ENCODE data around the gene PNMA6E.
A peak's percentile ranks its signal among the peaks of the same experiment; 100 is the strongest.

PNMA6E gene

DNA sequence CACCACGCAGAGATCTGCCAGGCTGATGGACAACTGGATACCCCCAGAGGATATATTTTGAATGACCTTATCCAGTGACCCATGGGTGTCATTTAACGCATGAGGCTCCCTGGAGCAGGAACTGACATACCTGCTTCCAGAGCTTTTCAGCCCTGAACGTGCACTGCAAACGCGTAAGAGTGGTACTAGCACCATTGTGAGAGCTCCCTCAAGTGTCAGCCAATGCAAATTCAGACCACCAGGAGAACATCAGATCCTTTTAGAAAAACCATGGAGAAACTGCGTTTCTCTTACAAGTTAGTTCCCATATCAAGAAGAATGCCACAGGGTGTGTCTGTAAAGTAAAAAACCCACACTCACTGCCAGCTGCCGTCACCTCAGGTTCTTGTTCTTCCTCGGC is 37.4 kb upstream of the PNMA6E start:
- FAIRE-seq (peak; percentile 64), DNase-seq (ENCODE audit: extremely low spot score, insufficient read length, low read depth) (no peak)

DNA sequence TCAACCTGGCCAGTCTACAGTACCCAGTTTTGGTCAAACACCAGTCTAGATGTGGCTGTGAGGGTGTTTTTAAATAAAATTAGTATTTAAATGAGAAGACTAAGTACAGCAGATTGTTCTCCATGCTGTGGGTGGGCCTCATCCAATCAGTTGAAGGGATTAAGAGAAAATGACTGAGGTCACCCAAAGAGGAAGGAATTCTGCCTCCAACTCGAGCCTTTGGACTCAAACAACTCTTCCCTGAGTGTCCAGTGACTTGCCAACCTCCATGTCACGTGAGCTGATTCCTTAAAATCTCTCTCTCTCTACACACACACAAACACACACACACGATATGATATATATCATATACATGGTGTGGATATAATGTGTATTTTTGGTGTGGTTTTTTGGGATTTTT is 34.7 kb upstream of the PNMA6E start:
- DNase-seq (ENCODE audit: extremely low spot score, insufficient read length, low read depth) (no peak), FAIRE-seq (no peak)

DNA sequence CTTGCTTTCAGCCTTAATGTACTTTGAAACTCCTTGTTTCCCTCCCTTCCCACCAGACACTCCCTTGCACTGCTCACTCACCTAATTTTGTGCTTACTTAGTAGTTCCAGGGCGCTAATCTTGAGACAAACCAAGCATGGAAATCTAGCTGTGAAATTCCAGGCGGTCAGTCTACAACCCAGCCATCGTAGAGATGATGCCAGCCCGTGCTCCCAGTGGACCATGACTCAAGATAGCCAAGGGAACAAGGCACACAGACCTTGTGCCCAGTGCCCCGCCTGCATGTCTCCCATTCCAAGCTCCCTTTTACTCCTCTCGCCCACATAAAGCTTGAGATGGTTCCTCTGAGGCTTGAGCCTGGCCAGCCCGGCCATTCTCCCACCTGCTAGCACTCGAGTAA is 33.7 kb upstream of the PNMA6E start:
- FAIRE-seq, result no peak

DNA sequence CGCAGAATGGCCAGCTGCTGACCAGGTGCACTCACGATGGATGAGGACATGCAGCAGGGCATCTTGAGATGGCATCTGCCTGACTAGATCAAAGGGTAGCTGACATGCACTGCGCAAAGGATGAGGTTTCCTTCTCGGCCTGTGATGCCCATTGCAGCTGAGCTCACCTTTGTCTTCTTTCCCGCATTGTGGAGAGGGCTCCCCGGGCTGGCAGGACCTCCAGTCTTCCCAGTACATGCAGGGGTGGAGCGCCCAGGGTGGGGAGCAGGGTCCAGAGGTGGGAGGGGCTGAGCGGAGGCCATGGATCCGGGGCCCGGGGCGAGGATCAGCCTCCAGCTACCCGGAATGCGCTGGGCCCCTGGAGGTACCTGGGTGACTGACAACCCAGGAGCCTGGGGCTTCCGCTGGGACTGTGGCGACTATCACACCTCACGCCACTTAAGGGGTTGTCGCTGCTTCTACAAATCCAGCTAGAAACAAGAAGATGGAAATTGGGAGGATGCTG is 32.7 kb upstream of the PNMA6E start:
- no peak for DNase-seq (ENCODE audit: extremely low spot score, insufficient read length, low read depth)

More for the DNA sequence above, 33.7 kb upstream of the PNMA6E start:
- DNase-seq (ENCODE audit: extremely low spot score, insufficient read length, low read depth), result no peak

DNA sequence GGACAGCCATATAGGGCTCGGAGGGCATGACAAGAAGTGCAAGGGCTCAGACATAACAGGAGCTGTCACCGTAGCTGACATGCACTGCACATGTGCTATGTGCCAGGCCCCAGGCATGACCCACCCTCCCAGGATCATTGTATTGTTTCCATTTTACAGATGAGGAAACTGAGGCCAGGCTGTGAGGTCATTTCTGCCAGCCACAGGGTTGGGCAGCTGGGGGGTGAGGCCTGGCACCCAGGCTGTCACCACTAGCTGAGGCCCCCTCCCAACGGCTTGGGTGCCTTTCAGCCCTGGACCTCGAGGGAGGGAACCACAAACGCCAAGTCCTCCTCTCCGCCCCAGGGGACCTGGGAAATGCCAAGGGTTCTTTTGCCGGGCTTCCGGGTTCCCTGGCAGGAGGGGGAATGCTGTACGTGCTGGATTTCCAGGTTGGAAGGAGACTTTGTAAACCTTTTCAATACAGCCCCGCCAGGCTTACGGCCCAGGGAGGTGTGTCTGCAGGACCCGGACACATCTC is 32.1 kb upstream of the PNMA6E start:
- DNase-seq (ENCODE audit: extremely low spot score, insufficient read length, low read depth) (no peak), FAIRE-seq (no peak)

More for the DNA sequence above, 32.7 kb upstream of the PNMA6E start:
- FAIRE-seq, result no peak

DNA sequence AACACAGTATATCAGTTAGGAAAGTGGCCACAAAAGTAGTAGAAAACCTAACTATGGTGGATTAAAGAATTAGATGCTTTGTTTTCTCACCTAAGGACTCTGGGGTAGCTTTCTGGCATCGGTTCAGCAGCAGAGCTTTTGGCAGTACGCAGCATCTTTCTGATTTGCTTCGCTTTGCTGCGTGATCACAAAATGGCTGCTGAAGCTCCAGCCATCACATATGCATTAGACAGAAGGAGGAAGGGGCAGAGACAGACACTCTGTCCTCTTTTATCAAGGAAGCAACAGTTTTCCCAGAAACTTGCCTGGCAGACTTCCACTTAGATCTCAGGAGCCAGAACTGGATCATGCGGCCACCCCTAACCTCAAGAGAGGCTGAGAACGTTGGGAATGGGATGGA is 29.6 kb upstream of the PNMA6E start:
- DNase-seq (ENCODE audit: extremely low spot score, insufficient read length, low read depth), result no peak
- FAIRE-seq, result no peak

DNA sequence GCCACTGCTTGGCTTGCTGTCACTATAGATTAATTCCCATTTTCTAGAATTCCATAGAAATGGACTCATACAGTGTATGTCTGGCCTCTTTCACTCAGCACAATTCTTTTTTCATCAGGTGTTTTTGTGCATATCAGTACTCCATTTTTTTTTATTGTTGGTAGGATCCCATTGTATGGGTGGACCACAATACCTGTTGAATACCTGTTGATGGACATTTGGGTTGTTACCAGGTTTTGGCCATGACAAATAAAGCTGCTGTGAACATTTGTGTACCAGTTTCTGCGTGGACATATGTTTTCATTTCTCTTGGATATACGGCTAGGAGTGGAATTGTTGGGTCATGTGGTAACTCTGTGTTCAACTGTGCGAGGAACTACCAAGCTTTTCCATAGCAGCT is 25.1 kb upstream of the PNMA6E start:
- peak; percentile 47 for FAIRE-seq
- no peak for DNase-seq (ENCODE audit: extremely low spot score, insufficient read length, low read depth)

DNA sequence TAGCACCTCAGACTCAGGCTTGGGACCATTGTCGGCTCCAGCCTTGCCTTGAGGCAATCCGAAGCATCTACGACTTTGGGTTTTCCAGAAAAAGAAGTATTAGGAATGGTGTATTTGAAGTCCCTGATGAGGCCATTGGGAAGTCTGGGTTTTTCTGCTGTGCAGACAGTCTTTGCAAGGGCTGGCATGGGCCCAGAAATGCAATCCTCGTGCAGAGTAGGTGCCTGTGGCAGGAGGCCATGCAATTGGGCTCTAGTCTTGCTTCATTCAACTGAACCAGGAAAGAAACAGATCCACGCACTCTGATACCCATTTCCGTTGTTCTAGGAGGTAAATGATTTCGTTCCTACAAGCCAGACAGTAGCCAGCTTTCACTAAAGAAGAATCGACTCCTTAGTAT is 22.5 kb upstream of the PNMA6E start:
- no peak for DNase-seq (ENCODE audit: extremely low spot score, insufficient read length, low read depth)
- no peak for FAIRE-seq

DNA sequence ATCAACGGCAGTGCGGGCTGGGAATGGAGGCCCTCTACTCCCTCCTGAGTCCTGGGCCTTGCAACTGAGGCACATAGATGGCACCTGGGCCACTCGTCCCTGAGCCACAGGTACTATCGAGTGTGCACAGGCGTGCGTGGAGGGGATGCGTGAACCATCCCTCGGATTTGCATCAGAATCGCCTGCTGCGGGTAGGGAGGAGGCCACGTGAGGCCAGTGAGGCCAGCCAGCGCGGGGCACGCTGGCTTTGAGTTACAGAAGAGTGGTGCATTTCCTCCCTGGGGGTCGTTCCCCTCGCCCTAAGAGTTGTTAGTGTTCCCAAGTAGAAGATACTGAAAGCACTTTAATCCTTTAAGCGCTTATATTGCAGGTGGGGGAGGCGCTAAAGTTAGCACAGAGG is 20.7 kb upstream of the PNMA6E start:
- no peak for FAIRE-seq

DNA sequence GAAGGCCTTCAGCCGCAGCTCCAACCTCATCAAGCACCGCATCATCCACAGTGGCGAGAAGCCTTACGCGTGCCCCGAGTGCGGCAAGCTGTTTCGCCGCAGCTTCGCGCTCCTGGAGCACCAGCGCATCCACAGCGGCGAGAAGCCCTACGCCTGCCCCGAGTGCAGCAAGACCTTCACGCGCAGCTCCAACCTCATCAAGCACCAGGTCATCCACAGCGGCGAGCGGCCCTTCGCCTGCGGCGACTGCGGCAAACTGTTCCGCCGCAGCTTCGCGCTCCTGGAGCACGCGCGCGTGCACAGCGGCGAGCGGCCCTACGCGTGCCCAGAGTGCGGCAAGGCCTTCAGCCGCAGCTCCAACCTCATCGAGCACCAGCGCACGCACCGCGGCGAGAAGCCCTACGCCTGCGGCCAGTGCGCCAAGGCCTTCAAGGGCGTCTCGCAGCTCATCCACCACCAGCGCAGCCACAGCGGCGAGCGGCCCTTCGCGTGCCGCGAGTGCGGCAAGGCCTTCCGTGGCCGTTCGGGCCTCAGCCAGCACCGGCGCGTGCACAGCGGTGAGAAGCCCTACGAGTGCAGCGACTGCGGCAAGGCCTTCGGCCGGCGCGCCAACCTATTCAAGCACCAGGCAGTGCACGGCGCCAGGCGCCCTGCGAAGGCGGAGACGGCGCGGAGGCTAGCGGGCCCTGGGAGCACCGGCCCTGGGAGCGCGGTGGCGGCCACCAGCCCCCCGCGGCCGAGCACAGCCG is 19.9 kb upstream of the PNMA6E start:
- FAIRE-seq (no peak), DNase-seq (ENCODE audit: extremely low spot score, insufficient read length, low read depth) (no peak)

More for the DNA sequence above, 20.7 kb upstream of the PNMA6E start:
- no peak for DNase-seq (ENCODE audit: extremely low spot score, insufficient read length, low read depth)

DNA sequence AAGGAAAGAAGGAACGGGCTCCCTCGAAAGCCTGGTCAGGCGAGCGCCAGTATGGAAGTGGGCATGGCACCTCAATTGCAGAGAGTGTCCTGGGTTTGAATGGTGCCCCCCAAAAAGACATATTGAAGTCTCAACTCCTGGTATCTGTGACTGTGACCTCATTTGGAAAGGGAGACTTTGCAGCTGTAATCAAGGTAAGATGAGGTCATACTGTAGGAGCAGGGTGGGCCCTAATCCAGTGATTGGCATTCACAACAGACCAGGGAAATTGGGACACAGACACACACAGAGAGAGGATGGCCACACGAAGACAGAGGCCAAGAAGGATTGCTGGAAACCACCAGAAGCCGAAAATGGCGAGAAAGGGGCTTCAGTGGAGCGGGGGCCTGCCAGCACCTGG is 16.5 kb upstream of the PNMA6E start:
- no peak for DNase-seq (ENCODE audit: extremely low spot score, insufficient read length, low read depth)
- FAIRE-seq, result no peak

DNA sequence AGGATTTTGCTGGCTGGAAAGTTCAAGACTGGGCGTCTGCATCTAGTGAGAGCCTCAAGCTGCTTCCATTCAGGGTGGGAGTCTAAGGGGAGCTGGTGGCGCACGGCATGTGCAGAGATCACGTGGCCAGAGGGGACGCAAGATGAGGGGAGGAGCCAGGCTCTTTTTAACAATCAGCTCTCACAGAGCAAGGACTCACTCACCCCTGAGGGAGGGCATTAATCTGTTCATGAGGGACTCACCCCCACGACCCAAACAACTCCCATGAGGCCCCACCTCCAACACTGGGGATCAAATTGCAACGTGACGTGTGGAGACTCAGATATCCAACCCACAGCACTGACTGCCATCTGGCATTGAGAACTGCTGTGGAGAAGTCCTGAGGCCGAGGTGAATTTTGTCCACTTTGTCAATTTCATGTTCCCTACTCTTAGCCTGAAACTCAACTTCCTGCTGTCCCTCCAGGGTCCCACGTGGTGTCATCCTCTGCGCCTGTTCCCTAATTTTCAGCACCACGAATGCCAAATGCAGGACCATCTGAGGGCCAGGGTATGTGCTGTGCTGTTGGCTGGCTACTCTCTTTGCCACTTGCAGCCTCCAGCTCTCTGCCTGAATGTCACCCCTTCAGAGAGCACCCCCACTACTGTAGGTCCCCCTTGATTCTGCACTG is 15.8 kb upstream of the PNMA6E start:
- DNase-seq (ENCODE audit: extremely low spot score, insufficient read length, low read depth) (no peak), FAIRE-seq (no peak)

DNA sequence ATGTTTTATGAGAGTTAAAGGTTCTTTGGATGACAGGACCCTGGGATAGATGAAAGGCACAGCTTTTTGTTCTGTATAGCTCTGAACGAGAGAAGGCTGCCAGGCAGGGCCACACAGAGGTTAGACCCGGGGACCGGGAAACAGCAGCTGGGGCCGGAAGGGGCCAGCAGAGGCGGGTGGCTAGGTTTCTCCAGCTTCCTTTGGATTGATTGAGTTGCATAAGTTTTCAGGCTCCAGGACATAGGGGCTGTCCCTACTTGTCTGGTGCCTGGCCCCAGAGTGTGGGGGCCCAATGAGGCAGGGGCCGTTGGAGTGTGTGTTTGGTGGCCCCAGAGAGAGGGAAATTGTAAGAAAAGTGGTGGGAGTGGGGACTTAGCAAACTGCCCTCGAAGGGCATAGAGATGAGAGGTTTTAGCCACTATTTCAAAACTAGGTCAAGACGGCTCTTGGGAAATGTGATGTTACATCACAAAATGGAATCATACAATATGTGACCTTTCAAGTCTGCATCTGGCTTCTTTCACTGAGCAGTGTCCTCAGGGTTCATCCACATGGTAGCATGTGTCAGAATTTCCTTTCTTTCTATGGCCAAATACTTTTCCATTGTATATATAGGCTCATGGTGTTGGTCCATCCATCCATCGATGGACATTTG is 13.8 kb upstream of the PNMA6E start:
- DNase-seq (ENCODE audit: extremely low spot score, insufficient read length, low read depth) (no peak), FAIRE-seq (no peak)

DNA sequence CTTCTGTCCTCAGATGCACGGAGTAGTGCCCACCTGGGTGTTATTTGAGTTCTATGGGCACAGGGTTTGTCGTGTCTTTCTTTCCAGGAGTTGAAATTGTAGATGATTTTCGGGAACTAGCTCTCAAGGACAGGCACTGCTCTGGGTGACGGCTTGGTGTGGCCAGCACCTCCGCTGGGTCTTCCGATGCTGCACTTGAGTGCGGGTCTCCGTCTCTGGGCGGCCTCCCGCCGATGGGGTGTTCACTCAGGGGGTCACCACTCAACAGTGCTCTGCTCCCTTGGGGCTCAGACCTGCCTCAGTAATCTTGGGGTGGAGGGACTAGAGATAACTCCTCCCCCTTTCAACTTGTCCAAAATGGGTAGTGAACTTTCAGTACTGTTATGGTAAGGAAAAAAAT is 12.6 kb upstream of the PNMA6E start:
- DNase-seq (ENCODE audit: extremely low spot score, insufficient read length, low read depth), result no peak
- no peak for FAIRE-seq

DNA sequence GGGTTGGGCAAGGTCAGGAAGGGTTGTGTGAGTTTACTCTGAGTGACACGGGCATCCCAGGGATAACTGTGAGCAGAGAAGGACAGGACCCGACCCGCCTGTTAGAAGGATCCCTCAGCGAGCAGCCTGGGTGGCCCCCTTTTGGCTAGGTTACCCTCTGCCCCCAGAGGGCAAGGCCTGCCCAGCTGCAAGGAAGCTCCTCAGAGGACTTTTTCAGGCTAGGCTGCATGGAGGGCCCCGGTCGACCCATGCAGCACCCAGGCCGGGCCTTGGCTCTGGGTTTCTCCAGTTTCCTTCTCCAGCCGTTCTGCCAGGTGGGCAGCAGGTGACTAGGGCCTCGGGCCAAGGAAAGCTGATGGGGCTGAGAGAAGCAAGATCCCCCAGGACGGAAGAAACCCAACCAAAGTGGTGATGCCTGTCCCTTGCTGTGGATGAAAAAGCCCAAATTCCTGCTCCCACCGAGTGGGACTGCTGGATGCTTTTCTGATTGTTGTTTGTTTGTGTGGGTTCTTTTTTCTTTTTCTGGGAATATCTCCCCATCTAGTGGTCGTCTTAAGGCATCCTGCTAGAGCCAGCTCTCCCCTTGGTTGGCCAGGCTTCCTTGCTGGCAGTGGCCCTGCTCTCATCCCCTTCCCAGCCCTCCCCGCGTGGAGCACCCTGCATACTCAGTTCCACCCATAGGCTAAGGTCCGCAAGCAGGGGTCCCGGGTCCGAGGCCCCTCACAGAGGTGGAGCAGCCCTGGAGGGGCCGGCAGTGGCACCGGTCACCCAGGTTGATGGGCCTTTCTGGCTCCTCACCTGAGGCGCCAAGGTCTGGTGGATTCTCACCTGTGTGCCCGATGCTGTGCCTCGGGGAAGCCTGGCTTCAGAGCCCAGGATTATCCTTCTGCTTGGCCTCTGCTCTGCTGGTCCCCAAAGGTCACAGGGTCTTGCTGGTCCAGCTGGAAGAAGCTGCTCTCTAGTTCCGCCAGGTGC is 11.9 kb upstream of the PNMA6E start:
- no peak for DNase-seq (ENCODE audit: extremely low spot score, insufficient read length, low read depth)
- FAIRE-seq, result no peak

DNA sequence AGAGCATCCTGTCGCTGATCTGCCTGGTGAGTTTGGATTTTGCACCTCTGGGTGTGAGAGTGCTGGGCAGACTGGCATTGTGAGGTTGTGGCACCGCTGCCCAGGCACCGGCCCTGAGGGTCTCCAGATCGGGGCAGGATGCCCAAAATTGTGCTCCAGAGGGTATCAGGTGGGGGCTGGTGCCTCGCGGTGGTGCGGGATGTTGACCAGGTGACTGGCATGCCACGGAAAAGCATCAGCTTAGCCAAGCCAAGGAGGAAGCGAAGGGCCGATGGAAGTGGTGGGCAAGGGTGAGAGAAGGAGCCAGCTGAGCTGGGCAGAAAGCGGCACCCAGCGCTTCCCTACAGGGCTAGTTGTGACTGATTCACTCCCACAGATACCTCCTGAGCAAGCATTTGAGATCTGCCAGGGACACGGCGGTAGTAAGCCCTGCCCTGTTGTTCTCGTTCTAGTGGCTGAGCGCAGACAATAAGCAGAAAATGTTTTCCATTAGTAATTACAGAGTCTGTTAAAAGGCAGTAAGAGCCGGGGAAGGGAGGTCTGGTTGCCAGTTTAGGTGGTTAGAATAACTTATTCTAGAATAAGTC is 10.9 kb upstream of the PNMA6E start:
- no peak for DNase-seq (ENCODE audit: extremely low spot score, insufficient read length, low read depth)
- no peak for FAIRE-seq

DNA sequence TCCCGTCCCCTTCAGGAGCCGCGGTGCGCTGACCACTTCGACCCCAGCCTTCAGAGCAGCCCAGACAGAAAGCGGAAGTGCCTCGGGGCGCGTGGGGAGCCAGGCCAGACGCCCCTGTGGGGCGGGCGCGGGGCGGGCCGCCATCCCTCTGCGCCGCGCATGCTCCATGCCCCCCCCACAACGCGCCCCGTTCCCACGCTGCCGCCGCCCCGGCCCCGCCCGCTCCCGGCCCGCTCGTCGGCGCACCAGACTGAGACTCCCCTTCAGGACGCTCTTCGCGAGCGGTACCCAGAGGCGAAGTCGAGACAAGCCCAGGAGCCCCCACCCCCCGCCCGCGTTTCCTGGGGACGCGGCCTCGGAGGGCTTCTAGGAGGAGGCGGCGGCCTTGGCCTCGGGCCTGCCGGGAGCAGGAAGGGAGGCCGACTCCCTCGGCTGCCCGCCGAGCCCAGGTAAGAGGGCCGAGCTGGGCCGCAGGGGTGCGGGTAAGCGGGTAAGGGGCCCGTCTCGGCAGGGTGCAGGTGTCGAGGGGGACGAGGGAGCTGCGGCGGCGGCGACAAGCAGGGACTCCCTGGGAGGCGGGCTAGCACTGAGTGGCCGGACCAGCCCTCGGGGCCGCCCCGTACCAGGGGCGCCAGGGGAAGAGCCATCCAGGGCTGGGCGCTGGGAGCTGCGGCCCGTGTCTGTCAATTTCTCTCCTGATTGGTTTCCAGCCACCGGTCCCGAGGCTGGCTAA is 10.3 kb upstream of the PNMA6E start, which contains the start of gene ZFP92:
Gene ZFP92, plus strand, starts transcription at position 218 of the 733 bp plus-strand sequence. CDS start 6,851 bp downstream, outside the sequence.
- peak; percentile 43 for DNase-seq (ENCODE audit: extremely low spot score, insufficient read length, low read depth)

DNA sequence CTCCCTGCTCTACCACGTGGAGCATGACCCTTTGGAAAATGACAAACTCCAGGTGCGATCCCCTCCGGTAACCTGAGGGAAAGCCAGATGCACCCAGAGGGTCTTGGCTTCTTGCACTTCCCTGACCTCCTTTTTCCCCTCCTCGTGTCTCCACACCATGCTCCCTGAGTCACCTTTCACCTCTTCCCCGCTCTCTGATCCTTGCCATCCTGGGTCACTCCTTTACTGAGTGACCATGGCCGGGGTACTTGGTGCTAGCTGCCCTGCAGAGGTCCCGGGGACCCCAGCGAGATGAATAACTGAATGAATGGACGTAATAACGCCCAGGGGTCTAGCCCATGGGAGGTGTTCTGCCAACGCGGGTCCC is 9.7 kb upstream of the PNMA6E start:
- DNase-seq (ENCODE audit: extremely low spot score, insufficient read length, low read depth), result no peak
- no peak for FAIRE-seq

More for the DNA sequence above, 10.3 kb upstream of the PNMA6E start, which contains the start of gene ZFP92:
- FAIRE-seq, result peak; percentile 12

DNA sequence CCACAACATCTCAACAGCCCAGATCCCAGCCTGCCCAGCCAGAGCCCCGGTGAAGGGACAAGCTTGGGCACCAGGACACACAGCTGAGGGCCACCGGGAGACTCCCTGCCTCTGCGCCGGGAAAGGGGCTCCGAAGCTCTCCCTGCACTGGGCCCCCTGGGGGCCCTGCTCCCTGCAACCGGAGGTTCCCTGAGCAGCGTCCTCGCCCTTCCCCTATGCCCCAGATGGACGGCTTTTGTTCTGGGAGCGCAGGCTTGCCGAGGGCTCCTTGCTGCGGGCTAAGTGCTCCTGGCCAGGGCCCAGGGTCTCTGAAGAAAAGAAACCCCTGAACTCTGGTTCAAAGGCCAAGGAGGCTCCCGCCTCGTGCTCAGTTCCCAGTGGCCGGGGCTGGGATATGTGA is 9.2 kb upstream of the PNMA6E start:
- FAIRE-seq (no peak), DNase-seq (ENCODE audit: extremely low spot score, insufficient read length, low read depth) (no peak)

Measured in GM18507 (cell line).